Brain microvascular endothelial cell (primary cell): ENCODE measurements around the gene HES5.

Experiments
- DNase-seq: peaks from one replicate; pipeline ENCODE4 v3.0.0-alpha.2; 2020
- H3K27ac ChIP-seq: fragments of 250-450 bp; sonication (Bioruptor Pico); 2 replicates; pipeline ENCODE4 v1.5.1; 2020; ENCODE audit warnings: mild to moderate bottlenecking, moderate library complexity
- H3K27me3 ChIP-seq: fragments of 250-450 bp; sonication (Bioruptor Pico); replicated peaks from 2 replicates; pipeline ENCODE4 v1.5.1; 2020; ENCODE audit warnings: mild to moderate bottlenecking
- H3K36me3 ChIP-seq: fragments of 250-450 bp; sonication (Bioruptor Pico); replicated peaks from 2 replicates; pipeline ENCODE4 v1.5.1; 2020; ENCODE audit warnings: mild to moderate bottlenecking
- H3K4me3 ChIP-seq: 2 replicates; pipeline ENCODE4 v1.5.1; 2011; ENCODE audit warnings: low read depth, mild to moderate bottlenecking, control low read depth, low read length, moderate library complexity
- in situ Hi-C: cut with HindIII; loops from 2 replicates; pipeline ENCODE4 v1.10.0; 2017; ENCODE audit warnings: low sequenced_read_pairs, low pct_ligation_motif_present
- TF ChIP-seq, protein P1 (sequence below): IDR thresholded peaks from 2 replicates; pipeline ENCODE4 v1.5.1; 2011; ENCODE audit warnings: low read depth, mild to moderate bottlenecking, moderate library complexity, low read length, control low read depth, inconsistent platforms; ENCODE audit errors: missing control alignments

The HES5 gene

DNA sequence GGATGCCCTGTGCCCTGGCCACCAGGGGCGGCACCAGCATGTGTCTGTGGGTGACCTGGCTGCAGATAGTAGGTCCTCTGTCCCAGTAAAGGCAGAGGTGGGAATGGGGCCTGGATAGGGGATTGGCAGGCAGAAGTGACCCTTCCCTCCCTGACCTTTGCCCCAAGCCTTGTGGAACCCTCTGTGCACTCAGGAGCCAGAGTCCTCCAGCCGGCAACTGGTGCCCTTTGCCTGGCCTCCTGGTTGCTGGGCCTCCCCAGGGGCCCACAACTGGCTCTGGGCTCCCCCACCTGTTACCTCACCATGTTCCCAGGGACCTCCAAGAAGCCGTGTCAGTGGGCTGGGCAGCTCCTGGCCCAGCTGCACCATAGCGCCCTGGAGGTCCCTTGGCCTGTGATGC is 44.0 kb downstream of the HES5 start:
- no peak overlapping the region for H3K27ac ChIP-seq
- in situ Hi-C loops: no loop called here
- no peaks in the 10 kb centered on the region for H3K36me3 ChIP-seq
- TF ChIP-seq, protein P1, sequence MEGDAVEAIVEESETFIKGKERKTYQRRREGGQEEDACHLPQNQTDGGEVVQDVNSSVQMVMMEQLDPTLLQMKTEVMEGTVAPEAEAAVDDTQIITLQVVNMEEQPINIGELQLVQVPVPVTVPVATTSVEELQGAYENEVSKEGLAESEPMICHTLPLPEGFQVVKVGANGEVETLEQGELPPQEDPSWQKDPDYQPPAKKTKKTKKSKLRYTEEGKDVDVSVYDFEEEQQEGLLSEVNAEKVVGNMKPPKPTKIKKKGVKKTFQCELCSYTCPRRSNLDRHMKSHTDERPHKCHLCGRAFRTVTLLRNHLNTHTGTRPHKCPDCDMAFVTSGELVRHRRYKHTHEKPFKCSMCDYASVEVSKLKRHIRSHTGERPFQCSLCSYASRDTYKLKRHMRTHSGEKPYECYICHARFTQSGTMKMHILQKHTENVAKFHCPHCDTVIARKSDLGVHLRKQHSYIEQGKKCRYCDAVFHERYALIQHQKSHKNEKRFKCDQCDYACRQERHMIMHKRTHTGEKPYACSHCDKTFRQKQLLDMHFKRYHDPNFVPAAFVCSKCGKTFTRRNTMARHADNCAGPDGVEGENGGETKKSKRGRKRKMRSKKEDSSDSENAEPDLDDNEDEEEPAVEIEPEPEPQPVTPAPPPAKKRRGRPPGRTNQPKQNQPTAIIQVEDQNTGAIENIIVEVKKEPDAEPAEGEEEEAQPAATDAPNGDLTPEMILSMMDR: no peak
- no peak overlapping the region for H3K4me3 ChIP-seq
- no peaks in the 10 kb centered on the region for H3K27me3 ChIP-seq
- no peak for DNase-seq

DNA sequence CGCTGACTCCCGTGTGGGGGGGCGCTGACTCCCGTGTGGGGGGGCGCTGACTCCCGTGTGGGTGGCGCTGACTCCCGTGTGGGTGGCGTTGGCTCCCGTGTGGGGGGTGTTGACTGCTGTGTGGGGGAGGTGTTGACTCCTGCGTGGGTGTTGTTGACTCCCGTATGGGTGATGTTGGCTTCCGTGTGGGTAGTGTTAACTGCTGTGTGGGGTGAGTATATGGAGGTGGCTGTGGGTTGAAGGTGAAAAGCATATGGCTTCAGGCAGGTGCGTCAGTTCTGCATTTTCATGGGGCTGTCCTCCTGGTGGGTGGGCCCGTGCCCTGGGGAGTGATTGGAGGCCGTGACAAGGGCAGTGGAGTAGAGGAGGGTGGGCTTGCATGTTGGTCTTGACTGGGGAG is 46.1 kb downstream of the HES5 start:
- in situ Hi-C loops: no loop called here
- no peak overlapping the region for H3K27ac ChIP-seq
- no peak for DNase-seq
- no peaks in the 10 kb centered on the region for H3K36me3 ChIP-seq
- no peak overlapping the region for H3K4me3 ChIP-seq
- TF ChIP-seq, protein P1: no peak
- no peaks in the 10 kb centered on the region for H3K27me3 ChIP-seq

GRCh38 chr1:2483026-2483425 is 47.0 kb downstream of the HES5 start:
- H3K27me3 ChIP-seq: no peaks in the 10 kb centered on the region
- no peak overlapping the region for H3K4me3 ChIP-seq
- no peak overlapping the region for H3K27ac ChIP-seq
- in situ Hi-C loops: no loop called here
- TF ChIP-seq, protein P1: no peak
- DNase-seq: no peak
- H3K36me3 ChIP-seq: no peaks in the 10 kb centered on the region

DNA sequence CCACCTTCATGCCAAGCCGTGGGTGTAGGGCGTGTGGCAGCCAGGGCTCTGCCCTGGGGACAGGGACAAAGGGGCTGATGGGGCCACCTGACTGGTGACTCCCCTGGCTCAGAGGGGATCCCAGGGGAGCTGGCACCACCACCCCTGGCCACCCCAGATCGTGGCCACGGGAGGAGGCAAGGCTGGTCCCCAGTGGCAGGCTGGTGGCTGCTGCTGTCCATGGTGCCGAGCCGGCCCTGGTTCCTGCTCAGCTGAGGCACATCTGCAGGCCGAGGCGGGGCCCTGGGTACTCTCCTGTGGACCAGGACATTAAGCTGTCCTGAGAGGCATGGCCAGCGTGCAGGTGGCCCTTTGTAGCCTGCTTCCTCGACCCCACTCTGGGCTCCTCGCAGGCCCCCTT is 47.5 kb downstream of the HES5 start:
- Histone ChIP-seq H3K27me3 (no peaks in the 10 kb centered on the region), H3K4me3 (no peak overlapping the region), H3K36me3 (no peaks in the 10 kb centered on the region), H3K27ac (no peak overlapping the region)
- in situ Hi-C loops: no loop called here
- TF ChIP-seq, protein P1: no peak
- DNase-seq: no peak

DNA sequence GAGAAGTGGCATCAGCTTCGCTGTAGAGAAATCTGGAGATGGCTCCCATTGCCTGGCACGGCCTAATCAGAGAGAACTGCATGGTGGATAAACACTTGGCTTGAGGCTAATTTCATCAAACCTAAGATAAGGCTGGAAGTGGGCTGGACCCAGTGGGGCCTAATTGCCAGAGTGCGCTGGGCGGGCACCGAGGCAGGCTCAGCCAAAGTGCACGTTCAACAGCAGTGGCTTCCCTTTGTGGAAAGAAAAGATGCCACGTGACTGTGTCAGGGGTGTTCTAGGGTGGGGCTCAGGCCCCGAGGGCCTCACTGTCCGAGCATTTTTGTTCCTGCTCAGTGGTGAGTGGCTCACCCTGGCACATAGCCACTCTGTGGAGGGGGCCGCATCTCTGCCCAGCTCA is 48.2 kb downstream of the HES5 start:
- Histone ChIP-seq H3K27ac (no peak overlapping the region), H3K36me3 (no peaks in the 10 kb centered on the region), H3K27me3 (no peaks in the 10 kb centered on the region), H3K4me3 (no peak overlapping the region)
- TF ChIP-seq, protein P1: no peak
- no peak for DNase-seq
- in situ Hi-C loops: no loop called here

- no peaks in the 10 kb centered on the region for H3K36me3 ChIP-seq
- in situ Hi-C loops: no loop called here
- TF ChIP-seq, protein P1: no peak
Observed at GRCh38 chr1:2480986-2481364, 49.1 kb downstream of the HES5 start.

More at GRCh38 chr1:2480986-2481364, 49.1 kb downstream of the HES5 start:
- Histone ChIP-seq H3K4me3 (no peak overlapping the region), H3K27me3 (no peaks in the 10 kb centered on the region), H3K27ac (no peak overlapping the region)
- no peak for DNase-seq
